MCF 10A (cell line): Measurements from ENCODE around the gene STRBP. TPM values are rescaled to one million over a fixed set of nuclear protein-coding genes. Genes with fewer than 3 reads are reported as not detected.
A peak's percentile ranks its signal among the peaks of the same experiment; 100 is the strongest.

Experiments
- BruUV-seq: library from RNA; stranded (reverse); fragments of 400-500 nt; replicated peaks from 2 replicates; lab custom pipeline; 2021; lab: Mats Ljungman, UMichigan
- CTCF ChIA-PET: fragments of 300-600 bp; sonication (Branson Sonifier 250); formaldehyde crosslinking; extraction: SDS; loops from one replicate; lab custom pipeline; 2021; ENCODE audit warnings: antibody characterized with exemption, inconsistent platforms; lab: Yijun Ruan, JAX
- POLR2A ChIA-PET: fragments of 300-600, 350-650 bp; sonication (Branson Sonifier 250); formaldehyde crosslinking; extraction: SDS; loops from one replicate; lab custom pipeline; 2020; ENCODE audit warnings: antibody characterized with exemption, inconsistent platforms; lab: Yijun Ruan, JAX
- DNase-seq: peaks from one replicate; pipeline ENCODE4 v3.0.0-alpha.2; 2018; ENCODE audit not compliant: unreplicated experiment
- H3K27ac Mint-ChIP-seq: one replicate; pipeline ENCODE4 v1.8.0; 2022; ENCODE audit warnings: mild to moderate bottlenecking, low read depth, mixed read lengths; ENCODE audit not compliant: unreplicated experiment
- H3K27me3 Mint-ChIP-seq: one replicate; pipeline ENCODE4 v1.8.0; 2022; ENCODE audit warnings: mixed read lengths; ENCODE audit not compliant: insufficient read depth, unreplicated experiment
- H3K36me3 Mint-ChIP-seq: one replicate; pipeline ENCODE4 v1.8.0; 2022; ENCODE audit warnings: mild to moderate bottlenecking, moderate library complexity, mixed read lengths; ENCODE audit not compliant: insufficient read depth, unreplicated experiment
- H3K4me1 Mint-ChIP-seq: one replicate; pipeline ENCODE4 v1.8.0; 2022; ENCODE audit warnings: mixed read lengths; ENCODE audit not compliant: insufficient read depth, unreplicated experiment
- H3K4me3 Mint-ChIP-seq: one replicate; pipeline ENCODE4 v1.8.0; 2022; ENCODE audit warnings: mild to moderate bottlenecking, moderate library complexity, mixed read lengths; ENCODE audit not compliant: unreplicated experiment
- H3K9me3 Mint-ChIP-seq: one replicate; pipeline ENCODE4 v1.8.0; 2022; ENCODE audit warnings: mixed read lengths; ENCODE audit not compliant: unreplicated experiment
- intact Hi-C: fragments of 100-400 bp; cut with micrococcal nuclease; formaldehyde crosslinking; loops from 2 replicates; pipeline ENCODE4 v1.14.1; 2022
- total RNA-seq: library from RNA; stranded (reverse); gene quantifications from 2 replicates; pipeline ENCODE4 v1.2.3, GENCODE V29; 2022
- TF ChIP-seq, protein P1 (sequence below): fragments of 200-600 bp; IDR thresholded peaks from one replicate; pipeline ENCODE4 v1.8.0; 2022; ENCODE audit warnings: antibody characterized with exemption, mild to moderate bottlenecking; ENCODE audit not compliant: unreplicated experiment

STRBP gene
- total RNA-seq, 1 experiment from 2014 or later = 9.4 TPM

DNA sequence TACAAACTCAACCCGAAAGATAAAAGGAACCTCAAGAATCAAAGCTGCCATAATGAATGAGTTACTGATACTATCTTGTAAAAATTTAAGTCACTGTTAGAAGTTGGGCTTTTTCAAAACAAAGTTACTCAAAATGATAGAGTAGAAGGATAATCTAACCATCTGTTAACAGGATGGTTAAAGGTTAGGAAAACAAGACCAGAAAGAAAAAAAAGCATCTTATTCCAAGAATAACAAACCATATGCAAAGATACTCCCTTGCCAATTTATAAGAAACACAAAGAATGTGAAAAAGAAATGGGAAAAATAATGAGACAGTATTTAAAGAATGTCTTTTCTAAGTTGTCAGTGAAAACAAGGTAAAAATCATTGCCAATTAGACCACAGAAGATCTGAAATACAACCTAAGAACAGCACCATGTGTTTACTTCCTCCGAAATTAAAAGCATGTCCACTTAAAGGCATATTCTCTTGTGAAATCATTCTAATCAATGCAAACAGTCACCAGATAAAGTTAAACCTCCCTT, 51.2 kb downstream of the STRBP start:
- H3K9me3 Mint-ChIP-seq = no peaks in the 10 kb centered on the region
- TF ChIP-seq, protein P1, sequence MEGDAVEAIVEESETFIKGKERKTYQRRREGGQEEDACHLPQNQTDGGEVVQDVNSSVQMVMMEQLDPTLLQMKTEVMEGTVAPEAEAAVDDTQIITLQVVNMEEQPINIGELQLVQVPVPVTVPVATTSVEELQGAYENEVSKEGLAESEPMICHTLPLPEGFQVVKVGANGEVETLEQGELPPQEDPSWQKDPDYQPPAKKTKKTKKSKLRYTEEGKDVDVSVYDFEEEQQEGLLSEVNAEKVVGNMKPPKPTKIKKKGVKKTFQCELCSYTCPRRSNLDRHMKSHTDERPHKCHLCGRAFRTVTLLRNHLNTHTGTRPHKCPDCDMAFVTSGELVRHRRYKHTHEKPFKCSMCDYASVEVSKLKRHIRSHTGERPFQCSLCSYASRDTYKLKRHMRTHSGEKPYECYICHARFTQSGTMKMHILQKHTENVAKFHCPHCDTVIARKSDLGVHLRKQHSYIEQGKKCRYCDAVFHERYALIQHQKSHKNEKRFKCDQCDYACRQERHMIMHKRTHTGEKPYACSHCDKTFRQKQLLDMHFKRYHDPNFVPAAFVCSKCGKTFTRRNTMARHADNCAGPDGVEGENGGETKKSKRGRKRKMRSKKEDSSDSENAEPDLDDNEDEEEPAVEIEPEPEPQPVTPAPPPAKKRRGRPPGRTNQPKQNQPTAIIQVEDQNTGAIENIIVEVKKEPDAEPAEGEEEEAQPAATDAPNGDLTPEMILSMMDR = no peak
- intact Hi-C loops = no loop called here
- no peaks in the 10 kb centered on the region for H3K27me3 Mint-ChIP-seq
- no peak overlapping the region for H3K27ac Mint-ChIP-seq
- H3K4me1 Mint-ChIP-seq = peaks cover 14% of the 10 kb centered on the region
- DNase-seq = peak; percentile 15
- no TSS peak for BruUV-seq
- no peaks in the 10 kb centered on the region for H3K36me3 Mint-ChIP-seq
- no peak overlapping the region for H3K4me3 Mint-ChIP-seq
- ChIA-PET CTCF (no interaction called here), POLR2A (no interaction called here)

DNA sequence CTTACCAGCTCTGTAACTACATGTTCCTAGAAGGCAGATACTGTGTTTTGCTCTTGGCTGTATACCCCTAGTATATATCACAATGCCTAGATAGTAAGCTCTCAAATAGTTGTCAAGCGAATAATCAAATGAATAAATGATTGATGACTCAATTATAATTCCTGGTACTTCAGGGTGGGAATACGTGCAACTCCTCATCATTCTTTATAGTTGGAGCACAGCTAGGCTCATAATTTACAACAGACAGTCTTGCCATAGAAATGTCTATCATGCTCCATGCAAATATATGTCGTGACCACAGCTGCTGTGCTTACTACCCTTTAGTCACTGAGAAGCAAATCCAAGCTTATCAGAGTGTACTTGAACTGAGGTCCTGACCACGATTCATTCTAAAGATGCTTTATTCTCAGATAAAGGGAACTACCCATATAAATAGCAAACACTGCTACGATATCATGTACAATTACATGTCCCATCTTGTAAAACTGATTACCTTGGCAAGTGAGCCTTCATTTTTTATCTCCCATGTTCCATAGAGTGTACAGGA, 52.1 kb downstream of the STRBP start:
- peaks cover 14% of the 10 kb centered on the region for H3K4me1 Mint-ChIP-seq
- no TSS peak for BruUV-seq
- TF ChIP-seq, protein P1 = no peak
- no peaks in the 10 kb centered on the region for H3K27me3 Mint-ChIP-seq
- H3K27ac Mint-ChIP-seq = no peak overlapping the region
- no peak for DNase-seq
- no peaks in the 10 kb centered on the region for H3K9me3 Mint-ChIP-seq
- H3K36me3 Mint-ChIP-seq = no peaks in the 10 kb centered on the region
- POLR2A ChIA-PET = no interaction called here
- H3K4me3 Mint-ChIP-seq = no peak overlapping the region
- CTCF ChIA-PET = interaction anchor here (0.6 to 1.0 kb wide), 2 partner anchors 36 to 114 kb away, joined by 3 to 6 read pairs; no protein-coding TSS in a partner anchor
- intact Hi-C loops = no loop called here

DNA sequence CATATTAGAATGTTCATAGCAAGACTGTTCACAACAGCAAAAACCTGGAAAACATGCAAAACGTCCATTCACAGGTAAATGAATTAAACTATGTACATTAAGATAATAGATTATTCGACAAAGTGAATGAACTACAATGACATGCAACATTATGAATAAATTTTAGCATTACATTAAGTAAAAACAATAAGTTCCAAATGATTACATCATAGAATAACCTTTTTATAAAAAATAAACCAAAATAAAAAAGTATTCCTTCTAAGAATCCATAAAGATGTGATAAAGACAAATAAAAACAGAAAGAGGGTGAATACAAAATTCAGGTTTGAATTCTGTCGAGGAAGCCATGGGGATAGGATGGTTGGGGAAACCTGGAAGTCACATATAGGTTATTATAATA, 57.3 kb downstream of the STRBP start:
- no peak for DNase-seq
- TF ChIP-seq, protein P1 = no peak
- CTCF ChIA-PET = no interaction called here
- no peaks in the 10 kb centered on the region for H3K9me3 Mint-ChIP-seq
- intact Hi-C loops = no loop called here
- no peaks in the 10 kb centered on the region for H3K27me3 Mint-ChIP-seq
- H3K27ac Mint-ChIP-seq = no peak overlapping the region
- no TSS peak for BruUV-seq
- peaks cover 1% of the 10 kb centered on the region for H3K4me1 Mint-ChIP-seq
- POLR2A ChIA-PET = no interaction called here
- no peaks in the 10 kb centered on the region for H3K36me3 Mint-ChIP-seq
- no peak overlapping the region for H3K4me3 Mint-ChIP-seq

DNA sequence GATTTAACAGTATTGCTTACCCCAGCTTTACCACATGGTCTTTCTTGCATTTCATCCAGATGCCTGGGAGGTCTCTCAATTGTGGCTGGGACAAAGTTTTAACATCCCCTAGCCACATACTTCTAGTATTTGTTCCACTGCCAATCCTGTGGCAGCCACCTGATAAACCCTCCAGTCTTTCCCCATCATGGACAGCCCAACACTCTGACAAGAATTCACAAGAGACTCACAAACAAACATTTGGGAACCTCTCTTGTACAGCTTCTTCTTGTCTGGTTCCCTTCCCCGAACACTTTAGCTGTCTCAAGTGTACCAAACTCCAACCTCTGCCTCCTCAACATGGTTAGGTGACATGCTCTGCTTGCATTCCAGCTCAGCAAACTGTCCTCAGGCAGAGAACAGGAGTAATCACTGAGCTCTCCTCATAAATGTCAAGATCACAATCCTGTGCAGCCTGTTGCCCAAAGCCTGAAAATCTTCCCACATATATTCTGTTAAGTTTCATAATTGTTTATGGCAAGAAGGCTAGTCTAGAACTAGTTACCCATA, 59.7 kb downstream of the STRBP start:
- Mint-ChIP-seq H3K4me1 (no peaks in the 10 kb centered on the region), H3K36me3 (no peaks in the 10 kb centered on the region), H3K4me3 (no peak overlapping the region), H3K27ac (no peak overlapping the region), H3K9me3 (no peaks in the 10 kb centered on the region), H3K27me3 (no peaks in the 10 kb centered on the region)
- no TSS peak for BruUV-seq
- ChIA-PET CTCF (interaction anchor here (0.6 to 0.9 kb wide), 3 partner anchors 17 to 83 kb away, joined by 4 read pairs; no protein-coding TSS in a partner anchor), POLR2A (interaction anchor here (0.9 to 1.5 kb wide), 2 partner anchors 9 to 12 kb away, joined by 3 read pairs; no protein-coding TSS in a partner anchor)
- DNase-seq = no peak
- intact Hi-C loops = no loop called here
- TF ChIP-seq, protein P1 = no peak
